Measurements from ENCODE around the gene SLC45A2. TPM values are rescaled to one million over a fixed set of nuclear protein-coding genes. Genes with fewer than 3 reads are reported as not detected.
"Not testable (repeated sequence)": the region's sequence is repeated elsewhere in the genome, so short reads cannot be mapped to it uniquely, and the experiment has no call there.

Gene SLC45A2
- total RNA-seq, 8 experiments from 2014 or later, result 0.18 to 1.5 (median 0.47) TPM

- H3K4me3 ChIP-seq, result no peak overlapping the region
- no peak for ATAC-seq (replicated peaks in 6 of 8)
- no peak overlapping the region for H3K27ac ChIP-seq
- no peaks in the 10 kb centered on the region for H3K4me1 ChIP-seq (replicated peaks in 1 of 2)
- 43 to 100% (median 90%) methylated on average over 1 to 4 of the region's 4 CpGs; no CpG with 5 or more reads in 2 of the 10 experiments for WGBS, 10 experiments
- in situ Hi-C loops (cut with MboI; ENCODE audit: low pct_unique_long_range_greater_than_20kb in 2 of 9, low sequenced_read_pairs in 9 of 9, unreplicated experiment in 9 of 9), result no loop called here
These were observed 30.8 kb upstream of the SLC45A2 start for GRCh38 chr5:34015120-34015822.

GRCh38 chr5:34014626-34015025, 30.1 kb upstream of the SLC45A2 start:
- WGBS, 10 experiments, result 77 to 100% (median 98%) methylated on average over 1 to 2 of the region's 2 CpGs; no CpG with 5 or more reads in 2 of the 10 experiments
- in situ Hi-C loops (cut with MboI; ENCODE audit: low pct_unique_long_range_greater_than_20kb in 2 of 9, low sequenced_read_pairs in 9 of 9, unreplicated experiment in 9 of 9), result no loop called here
- H3K27ac ChIP-seq, result no peak overlapping the region
- ATAC-seq (replicated peaks in 6 of 8), result no peak
- no peak overlapping the region for H3K4me3 ChIP-seq
- no peaks in the 10 kb centered on the region for H3K4me1 ChIP-seq (replicated peaks in 1 of 2)

DNA sequence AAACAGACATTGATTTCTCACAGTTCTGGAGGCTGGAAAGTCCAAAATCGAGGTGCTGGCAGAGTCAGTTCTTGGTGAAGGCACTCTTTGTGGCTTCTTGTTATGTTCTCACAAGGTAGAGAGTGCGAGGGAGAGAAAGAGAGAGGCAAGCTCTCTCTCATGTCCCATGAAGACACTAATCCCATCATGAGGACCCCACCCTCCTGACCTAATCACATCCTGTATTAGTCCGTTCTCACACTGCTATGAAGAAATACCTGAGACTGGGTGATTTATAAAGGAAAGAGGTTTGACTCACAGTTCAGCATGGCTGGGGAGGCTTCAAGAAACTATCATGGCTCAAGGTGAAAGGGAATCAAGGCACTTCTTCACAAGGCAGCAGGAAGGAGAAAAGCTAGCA, 29.1 kb upstream of the SLC45A2 start:
- Histone ChIP-seq H3K4me3 (no peak overlapping the region), H3K4me1 (replicated peaks in 1 of 2) (peaks cover 3 to 6% of the 10 kb centered on the region in 2 donors), H3K27ac (no peak overlapping the region)
- WGBS, 10 experiments, result 50 to 81% (median 67%) methylated on average over 1 to 2 of the region's 3 CpGs; no CpG with 5 or more reads in 3 of the 10 experiments
- in situ Hi-C loops (cut with MboI; ENCODE audit: low pct_unique_long_range_greater_than_20kb in 2 of 9, low sequenced_read_pairs in 9 of 9, unreplicated experiment in 9 of 9), result no loop called here
- ATAC-seq (replicated peaks in 6 of 8), result no peak

DNA sequence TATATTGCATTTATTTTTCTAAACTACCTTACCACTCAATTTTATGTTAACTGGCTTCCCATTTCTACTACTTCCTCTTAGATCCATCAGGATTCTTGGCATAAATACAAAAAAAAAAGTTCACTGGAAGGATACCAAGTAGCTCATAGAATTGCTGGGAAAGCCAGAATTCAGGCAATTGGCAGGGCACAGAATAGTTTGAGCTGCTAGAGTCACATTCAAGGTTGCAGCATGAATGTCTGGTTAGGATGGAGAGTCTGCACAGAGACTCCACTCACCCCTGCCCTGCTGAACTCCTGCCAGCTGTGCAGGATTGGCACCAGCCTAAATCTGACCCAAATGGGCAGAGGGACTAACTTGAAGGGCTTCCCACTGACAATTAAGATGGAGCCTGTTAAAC, 28.3 kb upstream of the SLC45A2 start:
- in situ Hi-C loops (cut with MboI; ENCODE audit: low pct_unique_long_range_greater_than_20kb in 2 of 9, low sequenced_read_pairs in 9 of 9, unreplicated experiment in 9 of 9), result no loop called here
- ATAC-seq (replicated peaks in 6 of 8), result no peak
- Histone ChIP-seq H3K4me1 (replicated peaks in 1 of 2) (peaks cover 3 to 6% of the 10 kb centered on the region in 2 donors), H3K4me3 (no peak overlapping the region), H3K27ac (no peak overlapping the region)

GRCh38 chr5:34011536-34011935, 27.0 kb upstream of the SLC45A2 start:
- no peak overlapping the region for H3K4me3 ChIP-seq
- H3K27ac ChIP-seq, result no peak overlapping the region
- in situ Hi-C loops (cut with MboI; ENCODE audit: low pct_unique_long_range_greater_than_20kb in 2 of 9, low sequenced_read_pairs in 9 of 9, unreplicated experiment in 9 of 9), result no loop called here
- peaks cover 8 to 11% of the 10 kb centered on the region in 2 donors for H3K4me1 ChIP-seq (replicated peaks in 1 of 2)
- 20 to 100% (median 74%) methylated on average over 1 to 4 of the region's 4 CpGs for WGBS, 10 experiments
- ATAC-seq (replicated peaks in 6 of 8), result no peak

- in situ Hi-C loops (cut with MboI; ENCODE audit: low pct_unique_long_range_greater_than_20kb in 2 of 9, low sequenced_read_pairs in 9 of 9, unreplicated experiment in 9 of 9), result not testable (repeated sequence)
These were observed 25.7 kb upstream of the SLC45A2 start for GRCh38 chr5:34010146-34010545.

GRCh38 chr5:34009610-34010009, 25.1 kb upstream of the SLC45A2 start:
- 0 to 100% (median 39%) methylated on average over 1 of the region's 1 CpG; no CpG with 5 or more reads in 2 of the 10 experiments for WGBS, 10 experiments
- ATAC-seq (replicated peaks in 6 of 8), result no peak
- Histone ChIP-seq H3K27ac (no peak overlapping the region), H3K4me3 (no peak overlapping the region), H3K4me1 (replicated peaks in 1 of 2) (peaks cover 10 to 14% of the 10 kb centered on the region in 2 donors)
- in situ Hi-C loops (cut with MboI; ENCODE audit: low pct_unique_long_range_greater_than_20kb in 2 of 9, low sequenced_read_pairs in 9 of 9, unreplicated experiment in 9 of 9), result loop anchor here in 1 of 9 experiments (10.0 kb wide), 1 partner anchor 445 kb away; no protein-coding TSS in a partner anchor

More at GRCh38 chr5:34010146-34010545, 25.7 kb upstream of the SLC45A2 start:
- H3K27ac ChIP-seq; H3K4me3 ChIP-seq; ATAC-seq (replicated peaks in 6 of 8): not testable (repeated sequence)
- H3K4me1 ChIP-seq (replicated peaks in 1 of 2), result peaks cover 10 to 14% of the 10 kb centered on the region in 2 donors
- 17 to 100% (median 75%) methylated on average over 1 to 2 of the region's 2 CpGs; no CpG with 5 or more reads in 3 of the 10 experiments for WGBS, 10 experiments

DNA sequence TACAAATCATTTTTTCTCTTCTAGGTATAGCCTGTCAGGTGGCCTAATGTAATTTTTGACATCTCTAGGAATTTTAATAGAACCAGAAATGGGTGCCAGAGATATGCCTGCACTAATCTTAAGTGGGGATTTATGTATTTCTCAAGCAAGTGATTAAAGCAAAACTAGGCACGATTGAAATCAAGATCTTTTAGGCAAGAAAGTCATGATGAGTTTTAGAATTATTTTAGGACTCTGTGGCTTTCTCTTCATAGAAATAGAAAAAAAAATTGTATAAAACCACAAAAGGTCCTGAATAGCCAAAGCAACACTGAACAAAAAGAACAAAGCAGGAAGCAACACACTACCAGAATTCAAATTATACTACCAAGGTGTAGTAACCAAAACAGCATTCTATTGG, 24.3 kb upstream of the SLC45A2 start:
- H3K4me1 ChIP-seq (replicated peaks in 1 of 2), result peaks cover 10 to 14% of the 10 kb centered on the region in 2 donors
- no peak for ATAC-seq (replicated peaks in 6 of 8)
- peak overlapping the region; percentile 55 to 89 (median 80) for H3K4me3 ChIP-seq
- peak overlapping the region; percentile 90 to 92 for H3K27ac ChIP-seq
- in situ Hi-C loops (cut with MboI; ENCODE audit: low pct_unique_long_range_greater_than_20kb in 2 of 9, low sequenced_read_pairs in 9 of 9, unreplicated experiment in 9 of 9), result loop anchor here in 1 of 9 experiments (10.0 kb wide), 1 partner anchor 446 kb away; no protein-coding TSS in a partner anchor
- whole genome bisulfite sequencing, 10 experiments, result 0 to 50% (median 21%) methylated on average over 1 of the region's 1 CpG; no CpG with 5 or more reads in 2 of the 10 experiments

DNA sequence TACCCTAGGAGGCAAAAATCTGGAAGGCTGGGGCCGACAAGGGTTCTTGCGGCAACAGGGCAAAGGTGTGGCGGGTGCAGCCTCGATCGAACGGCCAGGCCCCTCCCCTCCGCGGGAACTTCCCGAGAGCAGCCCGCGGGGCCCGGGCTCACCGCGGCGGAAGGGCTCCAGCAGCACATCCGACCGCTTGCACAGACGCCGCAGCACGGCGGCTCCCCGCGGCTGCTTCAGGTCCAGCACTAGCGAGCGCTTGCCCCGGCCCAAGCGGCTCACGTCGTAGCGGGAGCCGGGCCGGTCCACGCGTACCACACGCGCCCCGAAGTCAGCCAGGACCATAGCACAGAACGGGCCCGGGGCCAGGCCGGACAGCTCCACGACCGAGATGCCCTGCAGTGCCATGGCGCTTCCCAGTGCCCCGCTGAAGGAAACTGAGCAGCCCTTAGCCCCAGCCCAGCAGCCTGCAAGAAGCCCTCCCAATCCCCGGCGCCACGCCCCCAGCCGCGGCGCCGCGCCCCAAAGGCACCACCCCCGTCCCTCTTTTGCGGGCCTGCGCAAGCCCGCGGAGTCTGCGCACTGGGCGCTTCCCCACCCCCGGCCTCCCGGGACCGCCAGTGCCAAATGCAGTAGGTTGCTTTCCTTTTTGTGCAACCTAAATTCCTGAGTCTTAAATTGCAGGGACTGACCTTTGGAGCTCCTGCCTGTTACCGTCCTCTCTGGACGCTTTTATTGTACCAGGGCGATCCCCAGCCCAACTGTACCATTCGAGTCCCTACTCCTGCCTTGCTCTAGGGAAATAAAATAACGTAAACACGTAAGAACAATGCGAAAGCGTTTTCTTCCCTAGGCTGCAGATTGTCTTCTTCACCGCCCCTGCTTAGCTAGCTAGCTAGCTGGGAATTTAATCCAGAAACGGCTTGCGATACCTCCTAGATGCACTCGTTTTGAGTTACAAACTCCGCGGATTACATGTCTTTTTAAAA, 23.4 kb upstream of the SLC45A2 start, which contains the start of gene AMACR:
AMACR (minus strand) TSS at position 430 of the 980 bp plus-strand sequence; CDS start at position 399, 31 bp downstream.
- Histone ChIP-seq H3K27ac (peak within 1 kb of the TSS; percentile 90 to 92), H3K4me3 (peak within 1 kb of the TSS; percentile 55 to 89 (median 80)), H3K4me1 (replicated peaks in 1 of 2) (peaks cover 13 to 14% of the 10 kb centered on the region in 2 donors)
- 0 to 1% (median 0%) methylated on average over 2 to 20 of the region's 76 CpGs; no CpG with 5 or more reads in 1 of the 10 experiments for WGBS, 10 experiments
- ATAC-seq (replicated peaks in 6 of 8), result peak; percentile 86 to 96 (median 95)
- in situ Hi-C loops (cut with MboI; ENCODE audit: low pct_unique_long_range_greater_than_20kb in 2 of 9, low sequenced_read_pairs in 9 of 9, unreplicated experiment in 9 of 9), result loop anchor here in 1 of 9 experiments (10.0 kb wide), 1 partner anchor 447 kb away; no protein-coding TSS in a partner anchor

GRCh38 chr5:34007201-34007620, 22.7 kb upstream of the SLC45A2 start:
- in situ Hi-C loops (cut with MboI; ENCODE audit: low pct_unique_long_range_greater_than_20kb in 2 of 9, low sequenced_read_pairs in 9 of 9, unreplicated experiment in 9 of 9), result loop anchor here in 1 of 9 experiments (10.0 kb wide), 1 partner anchor 448 kb away; no protein-coding TSS in a partner anchor
- H3K4me1 ChIP-seq (replicated peaks in 1 of 2), result peaks cover 14 to 16% of the 10 kb centered on the region in 2 donors
- peak overlapping the region; percentile 55 to 89 (median 80) for H3K4me3 ChIP-seq
- 0 to 14% (median 3%) methylated on average over 3 to 11 of the region's 11 CpGs for WGBS, 10 experiments
- peak in 2 of 8 experiments; percentile 4 to 9 for ATAC-seq (replicated peaks in 6 of 8)
- peak overlapping the region; percentile 90 to 92 for H3K27ac ChIP-seq

GRCh38 chr5:34005681-34006080, 21.2 kb upstream of the SLC45A2 start:
- Histone ChIP-seq H3K4me3 (no peak overlapping the region), H3K4me1 (replicated peaks in 1 of 2) (peaks cover 23 to 28% of the 10 kb centered on the region in 2 donors), H3K27ac (no peak overlapping the region)
- in situ Hi-C loops (cut with MboI; ENCODE audit: low pct_unique_long_range_greater_than_20kb in 2 of 9, low sequenced_read_pairs in 9 of 9, unreplicated experiment in 9 of 9), result loop anchor here in 1 of 9 experiments (10.0 kb wide), 1 partner anchor 449 kb away; no protein-coding TSS in a partner anchor
- ATAC-seq (replicated peaks in 6 of 8), result no peak
- 67 to 100% (median 89%) methylated on average over 1 to 4 of the region's 4 CpGs; no CpG with 5 or more reads in 1 of the 10 experiments for WGBS, 10 experiments

DNA sequence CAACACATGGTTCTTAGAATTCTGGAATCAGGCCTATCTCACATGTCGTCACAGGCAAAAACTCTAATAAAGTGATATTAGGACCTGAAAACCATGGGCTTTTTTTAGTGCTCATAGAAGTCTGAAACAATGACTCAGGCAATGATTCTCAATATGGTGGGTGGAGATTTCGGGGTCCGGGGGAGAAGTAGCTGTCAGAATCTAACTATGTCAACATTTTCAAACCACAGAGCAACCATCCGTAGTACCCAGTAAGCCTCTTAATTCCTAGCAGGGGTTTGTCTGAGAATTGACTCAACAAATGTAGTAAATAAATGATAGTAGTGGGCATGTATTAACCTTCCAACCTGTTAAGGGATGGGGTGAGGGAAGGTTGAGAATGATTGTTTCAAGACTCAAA, 20.7 kb upstream of the SLC45A2 start:
- Histone ChIP-seq H3K4me3 (no peak overlapping the region), H3K27ac (no peak overlapping the region), H3K4me1 (replicated peaks in 1 of 2) (peaks cover 23 to 28% of the 10 kb centered on the region in 2 donors)
- WGBS, 10 experiments, result 82 to 100% (median 96%) methylated on average over 1 to 4 of the region's 4 CpGs; no CpG with 5 or more reads in 1 of the 10 experiments
- ATAC-seq (replicated peaks in 6 of 8), result no peak
- in situ Hi-C loops (cut with MboI; ENCODE audit: low pct_unique_long_range_greater_than_20kb in 2 of 9, low sequenced_read_pairs in 9 of 9, unreplicated experiment in 9 of 9), result loop anchor here in 1 of 9 experiments (10.0 kb wide), 1 partner anchor 450 kb away; no protein-coding TSS in a partner anchor
